K562 (cell line): Measurements from ENCODE around the gene NFYC. TPM values are rescaled to one million over a fixed set of nuclear protein-coding genes. Genes with fewer than 3 reads are reported as not detected.
A peak's percentile ranks its signal among the peaks of the same experiment; 100 is the strongest.

Source experiments
- BCLAF1 ChIP-seq, 2 experiments: fragments of 450-650 bp in 1 of 2; IDR thresholded peaks; 2 replicates each; pipeline ENCODE4 v1.6.1; 2011 to 2017; ENCODE audit warnings: low read depth in 2 of 2, antibody characterized with exemption in 1 of 2, borderline replicate concordance in 1 of 2, low read length in 1 of 2, mild to moderate bottlenecking in 1 of 2, mixed read lengths in 1 of 2; ENCODE audit not compliant: control insufficient read depth in 1 of 2
- CBX3 ChIP-seq, 2 experiments: IDR thresholded peaks; 1 replicate in 1 of 2; 2 replicates in 1 of 2; pipeline ENCODE4 v1.6.1; 2012; ENCODE audit warnings: inconsistent platforms in 2 of 2, low read length in 2 of 2, borderline replicate concordance in 1 of 2, control low read depth in 1 of 2
- EGR1 ChIP-seq: fragments of 450-650 bp; conservative IDR thresholded peaks from 2 replicates; pipeline ENCODE4 v1.6.1; 2017; ENCODE audit warnings: mild to moderate bottlenecking
- GATAD2B ChIP-seq: fragments of 450-650 bp; IDR thresholded peaks from 2 replicates; pipeline ENCODE4 v1.6.1; 2017; ENCODE audit warnings: mild to moderate bottlenecking, borderline replicate concordance
- IRF2 ChIP-seq: sonication (generic); formaldehyde crosslinking; IDR thresholded peaks from 2 replicates; pipeline ENCODE4 v1.8.1; 2022; ENCODE audit warnings: mild to moderate bottlenecking, missing genetic modification reagents
- PURB ChIP-seq: sonication (generic); formaldehyde crosslinking; IDR thresholded peaks from 2 replicates; pipeline ENCODE4 v1.9.0; 2021; ENCODE audit warnings: low read depth, mild to moderate bottlenecking, missing genetic modification reagents
- RBM14 ChIP-seq: fragments of 200-400 bp; formaldehyde crosslinking; IDR thresholded peaks from 2 replicates; pipeline ENCODE4 v1.6.1; 2018; ENCODE audit warnings: low read depth, mild to moderate bottlenecking, low read length, moderate library complexity, borderline replicate concordance; ENCODE audit not compliant: insufficient read depth
- SIN3B ChIP-seq: fragments of 450-650 bp; IDR thresholded peaks from 2 replicates; pipeline ENCODE4 v1.6.1; 2017; ENCODE audit warnings: low read depth, mild to moderate bottlenecking, moderate library complexity
- SRSF1 ChIP-seq: fragments of 200-400 bp; formaldehyde crosslinking; IDR thresholded peaks from 2 replicates; pipeline ENCODE4 v1.6.1; 2017; ENCODE audit warnings: mild to moderate bottlenecking, low read depth, low read length, moderate library complexity
- TRIM25 ChIP-seq: fragments of 450-650 bp; IDR thresholded peaks from 2 replicates; pipeline ENCODE4 v1.7.0; 2016; ENCODE audit warnings: borderline replicate concordance
- ZHX1 ChIP-seq: fragments of 150-350 bp; conservative IDR thresholded peaks from 2 replicates; pipeline ENCODE4 v1.6.1; 2014; ENCODE audit warnings: low read length
- ZNF133 ChIP-seq: fragments of 250-450 bp; sonication (Bioruptor Pico); IDR thresholded peaks from 2 replicates; pipeline ENCODE4 v1.4.0; 2020; ENCODE audit warnings: mild to moderate bottlenecking
- ZNF140 ChIP-seq: fragments of 250-450 bp; sonication (Bioruptor Pico); IDR thresholded peaks from 2 replicates; pipeline ENCODE4 v1.8.0; 2021; ENCODE audit warnings: moderate library complexity, mild to moderate bottlenecking, inconsistent platforms
- ZNF143 ChIP-seq: sonication (generic); formaldehyde crosslinking; IDR thresholded peaks from 2 replicates; pipeline ENCODE4 v1.9.0; 2022; ENCODE audit warnings: mild to moderate bottlenecking, missing genetic modification reagents
- ZNF239 ChIP-seq: fragments of 250-450 bp; sonication (Bioruptor Pico); IDR thresholded peaks from 2 replicates; pipeline ENCODE4 v1.4.0; 2020; ENCODE audit warnings: mild to moderate bottlenecking
- ZNF449 ChIP-seq: fragments of 250-450 bp; sonication (Bioruptor Pico); IDR thresholded peaks from 2 replicates; pipeline ENCODE4 v1.8.0; 2022; ENCODE audit warnings: moderate library complexity, mild to moderate bottlenecking, inconsistent platforms
- polyA plus RNA-seq, 8 experiments: library from polyadenylated mRNA; depleted of rRNA in 4 of 8; stranded (reverse) in 5 of 8; unstranded in 3 of 8; fragments of >200 nt; fragmentation: Nextera tagmentation in 2 of 8; fragmentation: Illumina TruSeq in 1 of 8; extraction: Ambion mirVana in 2 of 8; extraction: Trizol in 1 of 8; gene quantifications; 2 replicates each; pipeline versions ENCODE4 v1.2.1 to v1.2.3, GENCODE V29; 2011 to 2014; ENCODE audit warnings: inconsistent platforms in 1 of 8, missing spikeins in 1 of 8
- total RNA-seq, 7 experiments: library from RNA; depleted of rRNA in 6 of 7; stranded (reverse); fragments of >200 nt in 6 of 7; fragmentation: Illumina TruSeq in 2 of 7; extraction: Trizol in 2 of 7; gene quantifications; 2 replicates each; pipeline versions ENCODE4 v1.2.1 to v1.2.3, GENCODE V29; 2011 to 2021; ENCODE audit warnings: low replicate concordance in 1 of 7

The NFYC gene
- total and polyA plus RNA-seq, 9 of the 15 experiments (the other 6 are each of a cell fraction or from before 2014, with no cell fraction given): 4.8 to 59.8 (median 41.1) TPM

GRCh38 chr1:40711465-40712404 lies 20.2 kb downstream of the NFYC start (continued):
- TF ChIP-seq TRIM25: no peak
- TF ChIP-seq EGR1: no peak
- TF ChIP-seq GATAD2B: 0 out of 2 replicates have a peak, but pooled peaks have one; percentile 25
- TF ChIP-seq ZNF449 (CRISPR knock-in tag): no peak
- TF ChIP-seq ZNF143 (CRISPR knock-in tag): no peak
- TF ChIP-seq SIN3B: no peak
- TF ChIP-seq RBM14: no peak
- no peak for TF ChIP-seq CBX3 (IDR thresholded peaks at IDR 0.05; ENCODE audit: borderline replicate concordance in 1 of 2, low read length in 2 of 2)
- TF ChIP-seq ZNF239 (CRISPR knock-in tag): no peak
- no peak for TF ChIP-seq IRF2 (CRISPR knock-in tag)
- TF ChIP-seq PURB: no peak
- TF ChIP-seq ZNF140: no peak
- no peak for TF ChIP-seq SRSF1
- TF ChIP-seq ZHX1: no peak
- TF ChIP-seq BCLAF1 (IDR thresholded peaks at IDR 0.05; ENCODE audit: borderline replicate concordance in 1 of 2, control insufficient read depth in 1 of 2, low read depth in 2 of 2, low read length in 1 of 2): no peak
- TF ChIP-seq ZNF133: no peak
